HG02981 (cell line): Measurements from ENCODE around the gene SNRK.
A peak's percentile ranks its signal among the peaks of the same experiment; 100 is the strongest.

Experiments used
- ATAC-seq: cut with Tn5 transposase; IDR thresholded peaks from one replicate; pipeline ENCODE4 v1.9.1; 2021; ENCODE audit warnings: mild to moderate bottlenecking, moderate library complexity; ENCODE audit not compliant: unreplicated experiment

The SNRK gene, protein sequence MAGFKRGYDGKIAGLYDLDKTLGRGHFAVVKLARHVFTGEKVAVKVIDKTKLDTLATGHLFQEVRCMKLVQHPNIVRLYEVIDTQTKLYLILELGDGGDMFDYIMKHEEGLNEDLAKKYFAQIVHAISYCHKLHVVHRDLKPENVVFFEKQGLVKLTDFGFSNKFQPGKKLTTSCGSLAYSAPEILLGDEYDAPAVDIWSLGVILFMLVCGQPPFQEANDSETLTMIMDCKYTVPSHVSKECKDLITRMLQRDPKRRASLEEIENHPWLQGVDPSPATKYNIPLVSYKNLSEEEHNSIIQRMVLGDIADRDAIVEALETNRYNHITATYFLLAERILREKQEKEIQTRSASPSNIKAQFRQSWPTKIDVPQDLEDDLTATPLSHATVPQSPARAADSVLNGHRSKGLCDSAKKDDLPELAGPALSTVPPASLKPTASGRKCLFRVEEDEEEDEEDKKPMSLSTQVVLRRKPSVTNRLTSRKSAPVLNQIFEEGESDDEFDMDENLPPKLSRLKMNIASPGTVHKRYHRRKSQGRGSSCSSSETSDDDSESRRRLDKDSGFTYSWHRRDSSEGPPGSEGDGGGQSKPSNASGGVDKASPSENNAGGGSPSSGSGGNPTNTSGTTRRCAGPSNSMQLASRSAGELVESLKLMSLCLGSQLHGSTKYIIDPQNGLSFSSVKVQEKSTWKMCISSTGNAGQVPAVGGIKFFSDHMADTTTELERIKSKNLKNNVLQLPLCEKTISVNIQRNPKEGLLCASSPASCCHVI

GRCh38 chr3:43286115-43286840, at the start of gene SNRK:
SNRK (plus strand) TSS chr3:43286540; CDS start chr3:43303204, 16,664 bp downstream.
- peak; percentile 87 for ATAC-seq

DNA sequence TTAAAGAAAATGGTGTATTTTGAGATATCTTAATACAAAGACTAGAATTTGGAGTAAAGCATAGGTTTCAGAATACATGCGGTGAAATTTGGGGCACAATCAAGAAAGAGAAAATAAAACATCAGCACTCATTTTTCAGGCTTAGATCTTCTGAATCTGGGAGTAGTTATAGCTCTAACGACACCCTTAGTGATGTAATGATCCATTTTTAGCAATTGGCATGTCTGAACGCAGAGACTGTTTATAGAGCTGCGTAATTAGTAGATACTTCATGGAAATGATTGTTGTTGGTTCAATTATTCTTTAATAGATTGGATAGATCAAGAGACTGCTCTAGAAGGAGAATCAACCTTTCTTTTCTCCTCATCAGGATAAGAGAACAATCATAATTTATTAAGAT, 47.5 kb upstream of the SNRK start:
- no peak for ATAC-seq

DNA sequence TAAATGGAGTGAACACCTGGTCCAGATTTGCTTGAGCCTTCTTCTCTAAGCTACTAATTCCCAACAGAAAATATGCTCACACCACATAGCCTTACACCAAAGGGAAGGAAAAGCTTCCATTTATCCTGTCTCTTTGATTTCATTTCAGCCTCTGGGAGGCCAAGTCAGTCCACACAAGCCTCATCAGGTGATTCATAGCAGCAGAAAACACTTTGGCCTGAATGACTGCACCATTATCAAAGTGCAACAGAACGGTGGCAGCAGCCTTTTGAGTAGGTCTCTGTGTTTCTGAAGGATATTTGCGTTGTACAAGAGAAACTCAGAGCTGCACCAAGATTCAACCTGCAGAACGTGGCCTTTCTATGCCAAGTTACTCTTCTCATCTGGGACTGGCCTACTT, 46.6 kb upstream of the SNRK start:
- ATAC-seq, result no peak

- ATAC-seq, result no peak
Measured at GRCh38 chr3:43243590-43244587, 42.5 kb upstream of the SNRK start.

DNA sequence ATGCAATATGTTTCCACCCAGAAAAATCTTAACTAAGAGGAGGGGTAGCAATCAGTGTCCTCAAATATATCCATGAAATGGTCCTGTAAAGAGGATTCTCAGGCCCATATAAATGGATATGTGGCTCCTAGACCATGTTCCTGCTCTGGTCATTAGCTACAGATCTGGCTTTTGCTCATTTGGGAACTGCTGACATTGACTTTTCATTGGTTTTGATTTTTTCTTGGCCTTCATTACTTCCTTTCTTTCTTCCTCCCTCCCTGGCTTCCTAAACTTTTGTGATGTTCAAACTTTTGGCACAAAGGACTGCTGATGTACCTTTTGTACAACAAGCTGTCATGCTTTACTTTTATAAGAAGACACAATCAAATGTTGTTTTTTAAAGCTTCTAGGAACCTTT, 41.6 kb upstream of the SNRK start:
- ATAC-seq, result no peak

DNA sequence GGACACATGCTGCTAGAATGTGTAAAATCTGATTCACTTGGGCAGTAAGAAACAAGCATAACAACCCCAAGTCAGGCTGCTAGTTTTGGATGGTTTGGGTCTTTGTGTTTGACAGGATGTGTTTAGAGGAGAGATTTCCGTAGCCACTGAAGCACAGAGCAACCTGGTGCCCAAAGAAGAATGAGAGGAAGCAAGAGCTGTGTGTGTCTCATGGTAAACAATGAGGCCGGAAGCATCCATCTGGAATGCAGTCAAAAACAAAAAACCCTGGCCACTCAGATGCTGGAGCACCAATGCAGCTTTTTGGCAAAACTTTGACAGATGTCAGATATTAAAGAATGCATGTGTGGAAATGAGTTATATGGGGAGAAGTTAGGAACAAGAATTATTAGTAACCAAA, 39.4 kb upstream of the SNRK start:
- no peak for ATAC-seq

DNA sequence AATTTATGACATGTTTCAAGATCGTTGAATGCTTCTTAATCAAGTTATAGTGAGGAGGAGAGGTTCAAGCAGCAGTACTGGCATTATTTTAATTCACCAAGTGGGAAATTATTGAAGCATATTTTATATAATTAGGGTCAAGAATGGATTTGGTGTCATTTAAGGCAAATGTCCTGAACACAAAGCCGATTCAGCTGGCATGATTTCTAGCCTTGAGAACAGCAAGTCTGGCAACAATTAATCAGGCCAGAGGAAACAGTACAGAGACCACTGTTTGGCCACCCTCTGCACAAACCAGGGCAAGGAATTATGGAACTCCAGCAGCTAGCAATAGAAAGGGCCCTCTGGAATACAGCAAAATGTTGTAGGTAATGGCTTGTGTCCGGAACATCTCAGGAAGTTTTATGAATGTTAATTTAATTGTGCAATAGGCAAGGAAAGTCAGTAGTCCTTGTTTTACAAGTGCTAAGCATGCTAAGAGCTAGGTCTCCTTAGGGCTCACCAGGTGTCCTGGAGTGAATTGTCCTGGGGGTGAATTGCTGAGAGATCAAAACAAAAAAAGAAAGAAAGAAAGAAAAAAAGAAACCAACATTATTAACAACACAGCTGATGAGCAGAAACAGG, 38.7 kb upstream of the SNRK start:
- no peak for ATAC-seq

DNA sequence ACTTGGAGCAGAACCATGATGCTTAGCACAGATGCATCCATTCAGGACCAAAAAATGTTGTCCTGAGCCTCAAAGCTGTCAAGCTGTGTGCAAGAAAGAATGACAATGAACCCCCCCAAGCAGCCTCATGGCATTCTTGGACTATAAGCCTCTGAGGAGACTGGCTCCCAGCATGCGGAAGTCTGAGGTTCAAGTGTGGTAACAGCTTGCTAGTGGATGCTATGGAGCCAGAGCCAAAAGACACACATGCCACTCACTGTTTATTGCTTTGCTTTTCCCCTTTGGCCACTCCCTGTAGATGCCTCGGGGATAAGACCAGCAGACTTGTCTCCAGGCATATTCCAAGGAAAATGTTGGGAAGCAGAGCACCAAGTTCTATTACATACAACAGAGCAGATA, 38.2 kb upstream of the SNRK start:
- no peak for ATAC-seq

GRCh38 chr3:43248973-43249372, 37.4 kb upstream of the SNRK start:
- no peak for ATAC-seq

DNA sequence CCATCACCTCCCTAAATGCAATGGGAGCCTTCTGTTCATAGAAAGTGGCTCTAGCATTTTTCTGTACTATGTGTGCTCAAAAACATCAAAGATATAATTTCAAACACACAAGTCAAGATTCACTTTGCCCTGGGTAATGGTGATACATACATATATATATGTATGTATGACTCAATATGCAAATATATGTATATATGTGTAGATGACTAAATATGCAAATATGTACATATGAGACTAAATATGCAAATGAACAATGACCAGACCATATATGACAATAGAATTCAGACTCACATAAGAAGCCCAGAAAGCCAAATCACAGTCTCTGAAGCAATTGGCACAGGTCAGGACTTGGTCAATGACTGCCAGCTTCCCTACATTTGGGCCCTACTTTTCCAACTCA, 36.9 kb upstream of the SNRK start:
- no peak for ATAC-seq

DNA sequence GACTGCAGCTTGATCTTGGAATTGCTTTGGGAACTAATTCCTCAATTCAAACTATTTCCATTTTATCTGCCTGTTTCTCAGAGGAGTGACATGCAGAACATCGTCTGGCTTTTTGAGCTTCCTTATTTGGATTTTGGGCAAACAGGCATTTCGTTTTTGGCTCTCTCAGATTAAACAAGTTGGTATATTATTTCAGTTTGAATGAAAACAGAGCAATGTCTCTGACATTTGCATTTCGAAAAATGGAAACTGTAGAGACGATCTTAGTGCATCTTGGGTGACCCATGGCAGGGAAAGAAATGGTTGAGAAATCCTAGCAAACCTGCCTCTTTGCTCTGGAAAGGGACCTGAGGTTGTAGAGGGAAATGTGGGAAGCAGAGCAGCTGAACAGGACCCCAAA, 33.0 kb upstream of the SNRK start:
- ATAC-seq, result no peak

DNA sequence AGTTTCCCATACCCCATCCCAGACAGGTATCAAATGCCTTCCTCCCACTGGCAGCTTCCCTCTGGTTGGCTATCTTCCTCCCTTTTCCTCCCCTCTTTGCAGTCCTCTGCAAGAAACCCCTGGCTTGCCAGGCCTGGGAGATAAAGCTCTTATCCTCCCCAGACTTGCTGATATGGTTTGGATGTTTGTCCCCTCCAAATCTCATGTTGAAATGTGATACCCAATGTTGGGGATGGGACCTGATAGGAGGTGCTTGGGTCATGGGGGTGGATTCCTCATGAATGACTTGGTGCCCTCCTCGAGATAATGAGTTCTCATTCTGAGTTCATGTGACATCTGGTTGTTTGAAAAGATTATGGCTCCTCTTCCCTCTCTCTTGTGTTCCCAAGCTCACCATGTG, 32.2 kb upstream of the SNRK start:
- no peak for ATAC-seq

DNA sequence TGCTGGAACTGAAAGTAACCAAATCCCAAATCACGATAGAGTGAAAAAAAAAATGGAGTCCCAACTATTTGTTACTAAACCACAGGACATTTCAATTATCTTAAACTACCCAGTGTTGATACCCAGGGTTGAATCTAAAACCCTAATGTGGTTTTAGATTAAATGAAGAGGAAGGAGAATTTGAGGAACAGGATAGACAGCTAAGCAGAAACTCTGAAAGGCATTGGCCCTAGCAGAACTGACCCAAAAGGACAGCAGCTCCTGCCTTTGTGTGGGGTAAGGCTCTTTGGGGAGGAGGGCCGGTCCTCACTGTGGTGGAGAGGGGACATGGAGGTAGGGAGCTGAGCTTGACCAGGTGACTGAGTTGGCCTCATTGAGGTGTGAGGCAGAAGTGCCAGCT, 30.7 kb upstream of the SNRK start:
- no peak for ATAC-seq

- ATAC-seq, result no peak
Measured at GRCh38 chr3:43256714-43257461, 29.5 kb upstream of the SNRK start.

GRCh38 chr3:43257850-43258249, 28.5 kb upstream of the SNRK start:
- no peak for ATAC-seq

DNA sequence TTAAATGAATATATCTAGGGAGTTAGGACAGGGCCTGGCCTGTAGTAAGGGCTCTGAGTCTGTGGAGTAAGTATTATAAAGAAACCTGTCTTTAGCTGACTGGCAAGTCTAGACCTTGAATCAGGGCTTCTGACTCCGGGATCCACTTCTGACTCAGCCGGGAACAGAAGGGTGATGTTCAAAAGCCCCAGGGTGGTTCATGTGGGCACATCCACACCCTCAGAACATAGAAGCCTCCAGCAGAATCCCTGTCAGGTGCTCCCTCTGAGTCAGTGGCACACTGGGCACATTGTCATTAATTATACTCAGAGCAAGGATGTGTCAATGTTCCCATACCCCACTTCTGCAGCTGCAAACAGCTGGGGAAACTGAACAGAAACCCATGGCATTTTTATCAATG, 26.7 kb upstream of the SNRK start:
- ATAC-seq, result no peak

DNA sequence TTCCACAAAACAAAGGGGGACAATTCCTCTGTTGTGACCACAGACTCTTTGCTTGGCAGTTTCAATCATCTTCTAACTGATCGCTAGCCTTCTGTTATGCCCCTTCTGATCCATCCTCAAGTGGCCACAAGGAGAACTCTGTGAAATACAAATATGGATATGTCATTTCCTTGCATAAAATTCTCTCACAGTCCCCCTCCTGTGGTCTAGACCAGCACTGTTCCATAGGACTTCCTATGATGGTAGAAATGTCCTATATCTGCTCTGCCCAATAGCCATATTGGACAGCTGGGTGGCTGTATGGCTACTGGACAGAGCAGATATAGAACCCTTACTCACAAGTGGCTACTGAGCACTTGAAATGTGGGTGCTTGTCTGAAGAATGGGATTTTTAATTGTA, 25.9 kb upstream of the SNRK start:
- ATAC-seq, result no peak

DNA sequence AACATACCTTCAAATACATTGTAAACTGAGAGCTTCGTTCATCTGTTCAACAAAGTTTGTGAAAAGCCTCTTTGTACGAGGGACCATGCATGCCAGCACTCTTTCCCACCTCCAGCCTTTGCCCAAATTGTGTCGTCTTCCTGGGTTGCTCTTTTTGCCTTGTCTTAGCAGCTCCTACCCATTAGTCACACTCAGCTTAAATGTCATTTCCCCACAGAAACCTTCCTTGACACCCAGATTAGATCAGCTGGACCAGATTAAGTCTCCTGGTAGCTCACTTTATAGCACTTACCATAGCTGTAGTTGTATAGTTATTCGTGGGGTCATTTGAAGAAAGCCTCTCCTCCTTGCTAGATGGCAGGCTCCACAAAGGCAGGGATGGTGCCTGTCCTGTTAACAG, 24.1 kb upstream of the SNRK start:
- ATAC-seq, result no peak

DNA sequence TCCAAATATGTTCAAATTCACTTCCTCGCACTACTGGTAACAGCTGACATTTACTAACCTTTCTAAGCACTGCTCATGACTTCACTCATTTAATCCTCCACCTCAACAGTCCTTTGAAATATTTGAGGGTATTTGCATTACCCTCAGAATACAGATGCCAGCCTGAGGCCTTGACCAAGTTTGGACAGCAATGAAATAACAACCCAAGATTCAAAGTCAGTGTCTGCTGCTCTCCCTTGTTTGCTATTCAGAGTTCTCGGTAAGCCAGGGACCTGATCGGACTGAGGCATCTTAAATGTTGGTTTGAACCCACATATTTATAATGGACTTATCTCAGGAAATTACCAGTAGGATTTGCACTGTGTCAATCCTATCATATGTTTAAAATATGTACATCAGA, 19.9 kb upstream of the SNRK start:
- no peak for ATAC-seq
